GM19324 (cell line): ENCODE measurements around the gene SDHAF2.

Experiments used
- ATAC-seq: cut with Tn5 transposase; IDR thresholded peaks from one replicate; pipeline ENCODE4 v1.9.1; 2021; ENCODE audit warnings: mild to moderate bottlenecking, moderate library complexity; ENCODE audit not compliant: unreplicated experiment, low FRiP score

Gene SDHAF2

GRCh38 chr11:61494381-61494961 is 64.5 kb downstream of the SDHAF2 start:
- no peak for ATAC-seq

GRCh38 chr11:61495801-61496601 is 66.1 kb downstream of the SDHAF2 start:
- ATAC-seq: no peak
